ENCODE results near the gene SRGAP1. TPM values are rescaled to one million over a fixed set of nuclear protein-coding genes. Genes with fewer than 3 reads are reported as not detected.

The SRGAP1 gene
- total and polyA plus RNA-seq, 2 experiments from 2014 or later = 13.0 to 29.4 TPM

GRCh38 chr12:64080319-64081007 is 236.0 kb downstream of the SRGAP1 start:
- no peak overlapping the region for H3K27ac ChIP-seq
- 84% methylated on average over 7 of the region's 7 CpGs for WGBS, 2 experiments (ENCODE audit: low coverage in 1 of 2, low lambda C conversion rate in 2 of 2, missing lambda C conversion rate in 2 of 2)
- peaks cover 39% of the 10 kb centered on the region for H3K36me3 ChIP-seq (ENCODE audit: low read depth)
- no peak overlapping the region for H3K4me3 ChIP-seq
- H3K4me2 ChIP-seq (ENCODE audit: unreplicated experiment) = no peak overlapping the region
- H3K79me2 ChIP-seq (ENCODE audit: insufficient read depth) = peaks cover 36% of the 10 kb centered on the region
- H3K9me3 ChIP-seq (ENCODE audit: low read depth) = no peaks in the 10 kb centered on the region
- no peaks in the 10 kb centered on the region for H3K27me3 ChIP-seq (replicated peaks; ENCODE audit: insufficient read depth)
- no peak overlapping the region for H2AFZ ChIP-seq
- no peak for TF ChIP-seq EZH2 (IDR thresholded peaks at IDR 0.05; ENCODE audit: insufficient read depth, poor library complexity, severe bottlenecking)
- no peak for TF ChIP-seq EZH2phosphoT487 (IDR thresholded peaks at IDR 0.05; ENCODE audit: insufficient read depth, low read depth)
- no peaks in the 10 kb centered on the region for H4K20me1 ChIP-seq (ENCODE audit: insufficient read depth)
- no peaks in the 10 kb centered on the region for H3K9me2 ChIP-seq (ENCODE audit: insufficient read depth)
- peaks cover 56% of the 10 kb centered on the region for H3F3A ChIP-seq (ENCODE audit: insufficient read depth)
- no peak overlapping the region for H3K9ac ChIP-seq
- no peak for DNase-seq
- in situ Hi-C loops (cut with MboI) = loop anchor here (25.0 kb wide), 1 partner anchor 243 kb away; the partner anchor contains the start of gene SRGAP1
- peaks cover 24% of the 10 kb centered on the region for H3K4me1 ChIP-seq (ENCODE audit: insufficient read depth)

- peaks cover 61% of the 10 kb centered on the region for H3F3A ChIP-seq (ENCODE audit: insufficient read depth)
- no peaks in the 10 kb centered on the region for H4K20me1 ChIP-seq (ENCODE audit: insufficient read depth)
- H3K27ac ChIP-seq = no peak overlapping the region
- no peak overlapping the region for H3K4me3 ChIP-seq
- no peak for TF ChIP-seq EZH2phosphoT487 (IDR thresholded peaks at IDR 0.05; ENCODE audit: insufficient read depth, low read depth)
- TF ChIP-seq EZH2 (IDR thresholded peaks at IDR 0.05; ENCODE audit: insufficient read depth, poor library complexity, severe bottlenecking) = no peak
- no peak overlapping the region for H3K4me2 ChIP-seq (ENCODE audit: unreplicated experiment)
- H3K79me2 ChIP-seq (ENCODE audit: insufficient read depth) = peaks cover 37% of the 10 kb centered on the region
- in situ Hi-C loops (cut with MboI) = loop anchor here (25.0 kb wide), 1 partner anchor 244 kb away; the partner anchor contains the start of gene SRGAP1
- peaks cover 38% of the 10 kb centered on the region for H3K36me3 ChIP-seq (ENCODE audit: low read depth)
- DNase-seq = no peak
- WGBS, 2 experiments (ENCODE audit: low coverage in 1 of 2, low lambda C conversion rate in 2 of 2, missing lambda C conversion rate in 2 of 2) = 96 to 100% methylated on average over 1 of the region's 1 CpG
- H3K9me2 ChIP-seq (ENCODE audit: insufficient read depth) = no peaks in the 10 kb centered on the region
- no peaks in the 10 kb centered on the region for H3K9me3 ChIP-seq (ENCODE audit: low read depth)
- H3K9ac ChIP-seq = no peak overlapping the region
- no peaks in the 10 kb centered on the region for H3K27me3 ChIP-seq (replicated peaks; ENCODE audit: insufficient read depth)
- H2AFZ ChIP-seq = no peak overlapping the region
- H3K4me1 ChIP-seq (ENCODE audit: insufficient read depth) = peaks cover 30% of the 10 kb centered on the region
These were observed 236.5 kb downstream of the SRGAP1 start for GRCh38 chr12:64081008-64081404.

- H3K4me1 ChIP-seq (ENCODE audit: insufficient read depth) = peaks cover 41% of the 10 kb centered on the region
- DNase-seq = no peak
- no peaks in the 10 kb centered on the region for H4K20me1 ChIP-seq (ENCODE audit: insufficient read depth)
- no peaks in the 10 kb centered on the region for H3K27me3 ChIP-seq (replicated peaks; ENCODE audit: insufficient read depth)
- peaks cover 28% of the 10 kb centered on the region for H3K36me3 ChIP-seq (ENCODE audit: low read depth)
- H3K9ac ChIP-seq = no peak overlapping the region
- H3K4me3 ChIP-seq = no peak overlapping the region
- H3K27ac ChIP-seq = no peak overlapping the region
- H3F3A ChIP-seq (ENCODE audit: insufficient read depth) = peaks cover 70% of the 10 kb centered on the region
- no peak overlapping the region for H3K4me2 ChIP-seq (ENCODE audit: unreplicated experiment)
- no peaks in the 10 kb centered on the region for H3K9me3 ChIP-seq (ENCODE audit: low read depth)
- H3K79me2 ChIP-seq (ENCODE audit: insufficient read depth) = peaks cover 29% of the 10 kb centered on the region
- H3K9me2 ChIP-seq (ENCODE audit: insufficient read depth) = no peaks in the 10 kb centered on the region
- no peak overlapping the region for H2AFZ ChIP-seq
- in situ Hi-C loops (cut with MboI) = loop anchor here (25.0 kb wide), 1 partner anchor 245 kb away; the partner anchor contains the start of gene SRGAP1
- TF ChIP-seq EZH2 (IDR thresholded peaks at IDR 0.05; ENCODE audit: insufficient read depth, poor library complexity, severe bottlenecking) (no peak), EZH2phosphoT487 (IDR thresholded peaks at IDR 0.05; ENCODE audit: insufficient read depth, low read depth) (no peak)
- 81 to 83% methylated on average over 2 of the region's 2 CpGs for WGBS, 2 experiments (ENCODE audit: low coverage in 1 of 2, low lambda C conversion rate in 2 of 2, missing lambda C conversion rate in 2 of 2)
These were observed 237.6 kb downstream of the SRGAP1 start for GRCh38 chr12:64082116-64082515.

GRCh38 chr12:64082866-64083268 is 238.4 kb downstream of the SRGAP1 start:
- H3K4me1 ChIP-seq (ENCODE audit: insufficient read depth) = peaks cover 48% of the 10 kb centered on the region
- in situ Hi-C loops (cut with MboI) = loop anchor here (25.0 kb wide), 1 partner anchor 246 kb away; the partner anchor contains the start of gene SRGAP1
- no peaks in the 10 kb centered on the region for H3K9me3 ChIP-seq (ENCODE audit: low read depth)
- no peaks in the 10 kb centered on the region for H3K27me3 ChIP-seq (replicated peaks; ENCODE audit: insufficient read depth)
- peak overlapping the region; percentile 39 for H3K4me3 ChIP-seq
- peaks cover 28% of the 10 kb centered on the region for H3K36me3 ChIP-seq (ENCODE audit: low read depth)
- H3F3A ChIP-seq (ENCODE audit: insufficient read depth) = peaks cover 72% of the 10 kb centered on the region
- peak overlapping the region; percentile 55 for H3K27ac ChIP-seq
- H3K9me2 ChIP-seq (ENCODE audit: insufficient read depth) = no peaks in the 10 kb centered on the region
- H3K79me2 ChIP-seq (ENCODE audit: insufficient read depth) = peaks cover 24% of the 10 kb centered on the region
- DNase-seq = no peak
- peak overlapping the region; percentile 55 for H3K4me2 ChIP-seq (ENCODE audit: unreplicated experiment)
- WGBS, 2 experiments (ENCODE audit: low coverage in 1 of 2, low lambda C conversion rate in 2 of 2, missing lambda C conversion rate in 2 of 2) = 46 to 48% methylated on average over 1 of the region's 1 CpG
- H4K20me1 ChIP-seq (ENCODE audit: insufficient read depth) = no peaks in the 10 kb centered on the region
- H2AFZ ChIP-seq = no peak overlapping the region
- H3K9ac ChIP-seq = peak overlapping the region; percentile 4; the same call in 1 of the 2 replicates
- TF ChIP-seq EZH2phosphoT487 (IDR thresholded peaks at IDR 0.05; ENCODE audit: insufficient read depth, low read depth) (no peak), EZH2 (IDR thresholded peaks at IDR 0.05; ENCODE audit: insufficient read depth, poor library complexity, severe bottlenecking) (no peak)
